ENCODE results near the gene ADORA3.

DNA sequence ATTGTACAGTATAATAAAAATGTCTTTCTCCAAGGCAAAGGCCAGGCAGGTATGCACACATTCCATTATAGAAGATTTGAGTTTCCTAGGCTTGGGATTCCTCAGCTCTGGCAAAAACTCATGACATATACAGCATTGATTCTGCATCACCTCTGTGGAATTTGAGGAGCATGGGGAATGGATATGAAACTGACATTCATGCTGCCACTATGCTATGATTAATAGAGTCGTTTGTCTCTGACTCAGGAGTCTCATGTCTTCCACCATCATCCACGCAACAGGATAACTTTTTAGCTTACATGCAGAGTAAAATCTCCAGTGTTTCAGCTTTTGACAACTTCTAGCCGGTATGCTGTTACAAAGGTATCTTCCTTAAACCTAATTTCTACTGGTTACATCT is 49.8 kb upstream of the ADORA3 start:
- TF ChIP-seq, protein P1, sequence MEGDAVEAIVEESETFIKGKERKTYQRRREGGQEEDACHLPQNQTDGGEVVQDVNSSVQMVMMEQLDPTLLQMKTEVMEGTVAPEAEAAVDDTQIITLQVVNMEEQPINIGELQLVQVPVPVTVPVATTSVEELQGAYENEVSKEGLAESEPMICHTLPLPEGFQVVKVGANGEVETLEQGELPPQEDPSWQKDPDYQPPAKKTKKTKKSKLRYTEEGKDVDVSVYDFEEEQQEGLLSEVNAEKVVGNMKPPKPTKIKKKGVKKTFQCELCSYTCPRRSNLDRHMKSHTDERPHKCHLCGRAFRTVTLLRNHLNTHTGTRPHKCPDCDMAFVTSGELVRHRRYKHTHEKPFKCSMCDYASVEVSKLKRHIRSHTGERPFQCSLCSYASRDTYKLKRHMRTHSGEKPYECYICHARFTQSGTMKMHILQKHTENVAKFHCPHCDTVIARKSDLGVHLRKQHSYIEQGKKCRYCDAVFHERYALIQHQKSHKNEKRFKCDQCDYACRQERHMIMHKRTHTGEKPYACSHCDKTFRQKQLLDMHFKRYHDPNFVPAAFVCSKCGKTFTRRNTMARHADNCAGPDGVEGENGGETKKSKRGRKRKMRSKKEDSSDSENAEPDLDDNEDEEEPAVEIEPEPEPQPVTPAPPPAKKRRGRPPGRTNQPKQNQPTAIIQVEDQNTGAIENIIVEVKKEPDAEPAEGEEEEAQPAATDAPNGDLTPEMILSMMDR (conservative IDR thresholded peaks at IDR 0.05; ENCODE audit: low read depth, low read length), result no peak
- no peak for TF ChIP-seq EZH2 (IDR thresholded peaks at IDR 0.05; ENCODE audit: borderline replicate concordance, low read depth, low read length, poor library complexity, severe bottlenecking)
